OCI-LY7 (cell line): ENCODE results near the gene MTMR2. TPM values are rescaled to one million over a fixed set of nuclear protein-coding genes. Genes with fewer than 3 reads are reported as not detected.

Experiments used
- BruUV-seq: library from RNA; stranded (reverse); fragments of 400-500 nt; replicated peaks from 2 replicates; lab custom pipeline; 2021; lab: Mats Ljungman, UMichigan
- CTCF ChIA-PET: fragments of 300-600 bp; sonication (Branson Sonifier 250); formaldehyde crosslinking; loops from one replicate; lab custom pipeline; 2022; ENCODE audit warnings: antibody characterized with exemption; ENCODE audit not compliant: unreplicated experiment; lab: Charles Lee
- POLR2A ChIA-PET: fragments of 300-600 bp; sonication (Branson Sonifier 250); formaldehyde crosslinking; loops from one replicate; lab custom pipeline; 2022; ENCODE audit warnings: antibody characterized with exemption; lab: Charles Lee
- DNase-seq: peaks from one replicate; pipeline ENCODE4 v3.0.0-alpha.2; 2015; ENCODE audit warnings: low spot score
- H2AFZ ChIP-seq: fragments of 200-600 bp; sonication (generic), shearing (Covaris generic); 2 replicates; pipeline ENCODE4 v1.6.1; 2014; ENCODE audit warnings: mild to moderate bottlenecking, antibody characterized with exemption, low read length, moderate library complexity
- H3K27ac ChIP-seq: fragments of 200-600 bp; sonication (generic); 2 replicates; pipeline ENCODE4 v1.5.1; 2014; ENCODE audit warnings: mixed run types, low read depth, mild to moderate bottlenecking, moderate library complexity, low read length, inconsistent platforms; ENCODE audit not compliant: poor library complexity, severe bottlenecking
- H3K36me3 ChIP-seq: fragments of 200-600 bp; sonication (generic); 2 replicates; pipeline ENCODE4 v1.6.1; 2014; ENCODE audit warnings: mild to moderate bottlenecking, antibody characterized with exemption, low read length, moderate library complexity, mixed read lengths; ENCODE audit not compliant: insufficient read depth
- H3K4me1 ChIP-seq: fragments of 200-600 bp; sonication (generic); 2 replicates; pipeline ENCODE4 v1.5.1; 2014; ENCODE audit warnings: mild to moderate bottlenecking, low read length; ENCODE audit not compliant: insufficient read depth, poor library complexity, severe bottlenecking
- H3K4me2 ChIP-seq: fragments of 200-600 bp; sonication (generic); 2 replicates; pipeline ENCODE4 v1.6.1; 2014; ENCODE audit warnings: mild to moderate bottlenecking, low read length
- H3K4me3 ChIP-seq: fragments of 200-600 bp; sonication (generic); 2 replicates; pipeline ENCODE4 v1.5.1; 2014; ENCODE audit warnings: mild to moderate bottlenecking, low read depth, low read length; ENCODE audit not compliant: poor library complexity, severe bottlenecking
- H3K79me2 ChIP-seq: fragments of 200-600 bp; sonication (generic); 2 replicates; pipeline ENCODE4 v1.6.1; 2016; ENCODE audit warnings: low read depth, mild to moderate bottlenecking, low read length, moderate library complexity, mixed read lengths; ENCODE audit not compliant: insufficient read depth
- H3K9me2 ChIP-seq: fragments of 200-600 bp; sonication (generic); 2 replicates; pipeline ENCODE4 v1.6.1; 2016; ENCODE audit warnings: mild to moderate bottlenecking, low read length, mixed read lengths; ENCODE audit not compliant: insufficient read depth
- H3K9me3 ChIP-seq: fragments of 200-600 bp; sonication (generic); 2 replicates; pipeline ENCODE4 v1.6.1; 2014; ENCODE audit warnings: mild to moderate bottlenecking, mixed run types, low read length, mixed read lengths
- H4K20me1 ChIP-seq: fragments of 200-600 bp; sonication (generic); 2 replicates; pipeline ENCODE4 v1.6.1; 2014; ENCODE audit warnings: mild to moderate bottlenecking, antibody characterized with exemption, low read length, moderate library complexity, mixed read lengths; ENCODE audit not compliant: insufficient read depth
- EZH2phosphoT487 ChIP-seq: fragments of 200-600 bp; sonication (generic); IDR thresholded peaks from 2 replicates; pipeline ENCODE4 v1.6.1; 2018; ENCODE audit warnings: low read depth, borderline replicate concordance, mild to moderate bottlenecking, mixed run types, antibody characterized with exemption, low read length, moderate library complexity, mixed read lengths
- intact Hi-C: fragments of 100-400 bp; cut with micrococcal nuclease; formaldehyde crosslinking; loops from one replicate; pipeline ENCODE4 v1.10.0; 2022; ENCODE audit not compliant: unreplicated experiment
- total RNA-seq, 2 experiments: library from RNA; depleted of rRNA in 1 of 2; stranded (reverse); fragments of >200 nt in 1 of 2; shearing (Covaris generic) in 1 of 2; gene quantifications; 2 replicates each; pipeline ENCODE4 v1.2.3, GENCODE V29; 2014 to 2022
- TF ChIP-seq, protein P1 (sequence below): fragments of 200-600 bp; sonication (generic); conservative IDR thresholded peaks from 2 replicates; pipeline ENCODE4 v1.5.1; 2014; ENCODE audit warnings: mild to moderate bottlenecking, antibody characterized with exemption, low read length, moderate library complexity, mixed read lengths

The MTMR2 gene
- total RNA-seq, 2 experiments from 2014 or later = 0.79 to 13.0 TPM

DNA sequence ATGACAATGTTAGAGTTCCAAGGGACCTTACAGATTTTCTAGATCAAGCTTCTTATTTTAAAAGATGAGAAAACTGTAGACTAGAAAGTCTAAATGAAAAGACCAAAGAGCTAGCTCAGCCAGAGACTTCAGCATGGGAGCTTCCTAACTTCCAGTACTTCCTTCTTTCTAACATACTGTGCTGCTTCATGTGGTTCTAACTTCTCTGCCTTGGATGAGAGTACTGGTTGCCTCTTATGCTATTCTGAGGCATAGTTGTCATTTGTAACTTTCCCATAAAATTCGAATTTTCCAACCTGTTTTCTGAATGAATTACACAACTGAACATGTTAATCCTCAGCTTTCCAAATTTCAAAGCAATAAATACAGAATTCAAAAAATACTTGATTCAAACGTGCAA is 1.8 kb downstream of the MTMR2 start:
- ChIA-PET POLR2A (interaction anchor here (0.8 to 1.0 kb wide), 3 partner anchors 11 to 22 kb away, joined by 3 read pairs; no protein-coding TSS in a partner anchor), CTCF (interaction anchor here (0.7 to 1.6 kb wide), 2 partner anchors 73 to 421 kb away, joined by 3 read pairs; partner anchors contain the start of gene MAML2)
- no TSS peak for BruUV-seq
- Histone ChIP-seq H2AFZ (no peak overlapping the region), H3K9me2 (no peaks in the 10 kb centered on the region), H3K9me3 (no peaks in the 10 kb centered on the region), H3K36me3 (no peaks in the 10 kb centered on the region), H3K27ac (no peak overlapping the region), H3K4me3 (no peak overlapping the region), H4K20me1 (no peaks in the 10 kb centered on the region), H3K79me2 (no peaks in the 10 kb centered on the region), H3K4me1 (no peaks in the 10 kb centered on the region), H3K4me2 (no peak overlapping the region)
- no peak for DNase-seq
- intact Hi-C loops = no loop called here
- TF ChIP-seq, protein P1, sequence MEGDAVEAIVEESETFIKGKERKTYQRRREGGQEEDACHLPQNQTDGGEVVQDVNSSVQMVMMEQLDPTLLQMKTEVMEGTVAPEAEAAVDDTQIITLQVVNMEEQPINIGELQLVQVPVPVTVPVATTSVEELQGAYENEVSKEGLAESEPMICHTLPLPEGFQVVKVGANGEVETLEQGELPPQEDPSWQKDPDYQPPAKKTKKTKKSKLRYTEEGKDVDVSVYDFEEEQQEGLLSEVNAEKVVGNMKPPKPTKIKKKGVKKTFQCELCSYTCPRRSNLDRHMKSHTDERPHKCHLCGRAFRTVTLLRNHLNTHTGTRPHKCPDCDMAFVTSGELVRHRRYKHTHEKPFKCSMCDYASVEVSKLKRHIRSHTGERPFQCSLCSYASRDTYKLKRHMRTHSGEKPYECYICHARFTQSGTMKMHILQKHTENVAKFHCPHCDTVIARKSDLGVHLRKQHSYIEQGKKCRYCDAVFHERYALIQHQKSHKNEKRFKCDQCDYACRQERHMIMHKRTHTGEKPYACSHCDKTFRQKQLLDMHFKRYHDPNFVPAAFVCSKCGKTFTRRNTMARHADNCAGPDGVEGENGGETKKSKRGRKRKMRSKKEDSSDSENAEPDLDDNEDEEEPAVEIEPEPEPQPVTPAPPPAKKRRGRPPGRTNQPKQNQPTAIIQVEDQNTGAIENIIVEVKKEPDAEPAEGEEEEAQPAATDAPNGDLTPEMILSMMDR = no peak
- no peak for TF ChIP-seq EZH2phosphoT487

DNA sequence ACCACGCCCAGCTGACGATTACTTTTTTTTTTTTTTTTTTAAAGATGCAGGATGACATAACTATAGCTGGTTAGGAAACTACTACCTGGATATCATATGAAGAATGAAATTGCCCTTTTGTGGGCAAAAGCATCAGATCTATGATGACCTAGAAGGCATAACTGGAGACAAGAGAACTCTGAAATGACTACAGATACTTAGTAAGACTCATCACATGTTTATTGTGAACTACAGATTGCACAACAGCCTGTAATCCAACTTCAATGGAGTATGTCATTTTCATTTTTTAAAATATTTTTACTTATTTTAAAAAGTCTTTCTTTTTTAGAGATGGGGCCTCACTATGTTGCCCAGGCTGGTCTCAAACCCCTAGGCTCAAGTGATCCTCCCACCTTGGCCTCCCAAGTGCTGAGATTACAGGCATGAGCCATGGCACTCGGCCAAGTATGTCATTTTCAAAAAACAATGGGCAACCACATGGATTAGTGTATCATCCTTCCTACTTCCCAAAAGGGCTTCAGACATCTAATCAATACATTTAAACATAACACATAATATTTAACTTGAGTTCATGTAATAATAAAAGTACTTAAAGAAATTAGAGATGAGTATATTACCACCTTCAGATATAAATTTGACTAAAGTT is 3.3 kb downstream of the MTMR2 start:
- intact Hi-C loops = no loop called here
- Histone ChIP-seq H3K9me2 (no peaks in the 10 kb centered on the region), H4K20me1 (no peaks in the 10 kb centered on the region), H3K27ac (no peak overlapping the region), H3K9me3 (no peaks in the 10 kb centered on the region), H2AFZ (no peak overlapping the region), H3K79me2 (no peaks in the 10 kb centered on the region), H3K4me3 (no peak overlapping the region), H3K4me1 (no peaks in the 10 kb centered on the region), H3K4me2 (no peak overlapping the region), H3K36me3 (no peaks in the 10 kb centered on the region)
- ChIA-PET CTCF (no interaction called here), POLR2A (interaction anchor here (0.6 to 1.2 kb wide), 3 partner anchors 11 to 148 kb away, joined by 3 to 4 read pairs (median 3); no protein-coding TSS in a partner anchor)
- TF ChIP-seq, protein P1 = no peak
- no peak for TF ChIP-seq EZH2phosphoT487
- no TSS peak for BruUV-seq
- DNase-seq = no peak

DNA sequence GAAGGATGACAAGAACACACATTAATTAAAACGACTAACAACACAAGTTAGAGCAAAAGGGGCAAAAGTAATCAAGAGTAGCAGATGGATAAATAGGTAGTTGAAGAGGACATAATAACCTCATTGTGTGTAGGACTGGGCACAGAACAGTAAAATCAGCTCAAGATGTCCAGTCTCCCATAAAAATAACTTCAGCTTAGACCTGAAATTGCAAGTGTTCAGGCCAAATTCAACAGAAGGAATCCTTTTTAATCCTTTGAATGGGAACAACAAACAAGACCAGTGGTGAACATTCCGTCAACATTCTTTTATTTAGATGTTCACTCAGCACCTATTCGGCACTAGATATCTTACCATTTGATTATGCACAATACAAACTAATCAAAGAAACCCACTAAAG is 4.4 kb downstream of the MTMR2 start:
- no peak overlapping the region for H3K27ac ChIP-seq
- ChIA-PET POLR2A (no interaction called here), CTCF (no interaction called here)
- DNase-seq = no peak
- no TSS peak for BruUV-seq
- intact Hi-C loops = no loop called here
- H3K4me3 ChIP-seq = no peak overlapping the region
- H4K20me1 ChIP-seq = no peaks in the 10 kb centered on the region
- no peaks in the 10 kb centered on the region for H3K9me2 ChIP-seq
- H3K4me2 ChIP-seq = no peak overlapping the region
- H3K79me2 ChIP-seq = no peaks in the 10 kb centered on the region
- H2AFZ ChIP-seq = no peak overlapping the region
- H3K9me3 ChIP-seq = no peaks in the 10 kb centered on the region
- H3K4me1 ChIP-seq = no peaks in the 10 kb centered on the region
- TF ChIP-seq, protein P1 = no peak
- no peak for TF ChIP-seq EZH2phosphoT487
- H3K36me3 ChIP-seq = no peaks in the 10 kb centered on the region
